Esophagus squamous epithelium (tissue), 5 donors: Measurements from ENCODE around the gene SP8. TPM values are rescaled to one million over a fixed set of nuclear protein-coding genes. Genes with fewer than 3 reads are reported as not detected.
A peak's percentile ranks its signal among the peaks of the same experiment; 100 is the strongest.

ENCODE experiments used
- DNase-seq: peaks from one replicate; lab custom pipeline; 2025; lab: John Stamatoyannopoulos, UW
- H3K27ac ChIP-seq, 4 donors: fragments of 200-600 bp; sonication (generic); one replicate each; pipeline ENCODE4 v1.5.1; 2016 to 2019; ENCODE audit warnings: mild to moderate bottlenecking in 1 of 4
- H3K27me3 ChIP-seq, 4 donors: fragments of 200-600 bp; sonication (generic); 1 replicate in 3 of 4; 2 replicates in 1 of 4; pipeline versions ENCODE4 v1.5.1 to v1.6.0; 2017 to 2021; ENCODE audit warnings: antibody characterized with exemption in 1 of 4
- H3K36me3 ChIP-seq, 3 donors: fragments of 200-600 bp; sonication (generic); one replicate each; pipeline ENCODE4 v1.5.1; 2016 to 2019
- H3K4me1 ChIP-seq, 3 donors: fragments of 200-600 bp; sonication (generic); one replicate each; pipeline ENCODE4 v1.5.1; 2017 to 2019
- H3K4me3 ChIP-seq, 4 donors: fragments of 200-600 bp; sonication (generic); 1 replicate in 3 of 4; 2 replicates in 1 of 4; pipeline ENCODE4 v1.5.1; 2016 to 2019; ENCODE audit warnings: mild to moderate bottlenecking in 2 of 4, moderate library complexity in 1 of 4
- H3K9me3 ChIP-seq, 3 donors: fragments of 200-600 bp; sonication (generic); one replicate each; pipeline ENCODE4 v1.5.1; 2016 to 2019
- CTCF ChIP-seq, 6 experiments: fragments of 450-650 bp in 4 of 6; fragments of 200-600 bp in 2 of 6; sonication (generic) in 2 of 6; IDR thresholded peaks; one replicate each; pipeline ENCODE4 v1.5.1; 2016 to 2019; ENCODE audit warnings: antibody characterized with exemption in 6 of 6, mild to moderate bottlenecking in 4 of 6, moderate library complexity in 4 of 6
- POLR2A ChIP-seq, 4 donors: fragments of 450-650 bp; IDR thresholded peaks; one replicate each; pipeline ENCODE4 v1.6.1; 2017; ENCODE audit warnings: antibody characterized with exemption in 4 of 4, mild to moderate bottlenecking in 4 of 4, moderate library complexity in 3 of 4
- WGBS, 2 donors: methylation state at CpG; one replicate each; pipeline ENCODE4 v1.1.5; 2018; 5-methylcytosine and 5-hydroxymethylcytosine counted together
- intact Hi-C: fragments of 100-400 bp; cut with DNase I; formaldehyde crosslinking; loops from one replicate; pipeline ENCODE4 v1.15.0; 2022
- total RNA-seq, 4 donors: library from RNA; depleted of rRNA; stranded (reverse); fragments of >200 nt; gene quantifications; one replicate each; pipeline ENCODE4 v1.1.0, GENCODE V29; 2016
- donor health status: DM: yes; HTN: yes; CAD: no.

Gene SP8
- total RNA-seq, 4 donors from 2014 or later: not detected

DNA sequence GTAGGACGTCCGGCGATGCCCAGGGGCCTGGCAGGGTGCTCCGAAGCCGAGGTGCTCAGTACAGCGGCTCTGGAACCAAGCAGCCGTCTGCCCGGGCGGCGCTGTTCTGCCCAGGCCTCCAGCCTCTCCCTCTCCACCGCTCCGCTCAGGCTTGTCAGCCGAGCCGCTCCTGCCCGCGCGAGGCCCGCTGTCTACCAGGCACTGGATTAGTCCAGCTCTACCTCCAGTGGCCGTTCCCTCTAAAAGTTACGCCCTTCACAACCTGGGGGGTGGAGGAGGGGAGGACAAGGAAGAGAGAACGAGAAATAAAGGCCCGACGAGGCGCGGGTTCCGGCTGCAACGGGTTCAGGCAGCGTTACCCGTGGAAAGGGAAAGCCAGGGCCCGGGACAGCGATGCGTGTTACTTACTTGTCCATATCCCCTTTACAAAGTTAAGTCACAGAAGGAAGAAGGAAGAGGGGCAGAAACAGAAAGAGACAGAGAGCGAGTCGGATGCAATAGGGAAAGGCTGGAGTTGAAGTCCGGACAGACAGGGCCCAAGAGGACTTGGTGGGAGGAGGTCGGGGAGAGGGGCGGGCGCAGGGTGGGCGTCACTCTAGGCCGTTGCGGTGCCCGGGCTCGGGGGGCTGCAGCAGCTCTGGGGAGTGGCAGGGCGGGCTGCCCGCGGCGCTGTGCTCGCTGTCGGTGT lies 2.8 kb downstream of the SP8 start:
- H3K4me1 ChIP-seq: peaks cover 20 to 44% (median 33%) of the 10 kb centered on the region in 3 donors
- H3K36me3 ChIP-seq: no peaks in the 10 kb centered on the region
- H3K4me3 ChIP-seq: peak overlapping the region in 3 of 4 donors; percentile 23 to 55 (median 42)
- H3K9me3 ChIP-seq: no peaks in the 10 kb centered on the region
- 4 to 6% methylated on average over 24 to 26 of the region's 49 CpGs for WGBS, 2 donors
- no peak for DNase-seq
- peaks cover 22 to 100% (median 47%) of the 10 kb centered on the region in 4 donors for H3K27me3 ChIP-seq
- H3K27ac ChIP-seq: no peak overlapping the region
- intact Hi-C loops: loop anchor here (10.0 kb wide), 1 partner anchor 471 kb away; no protein-coding TSS in a partner anchor
- TF ChIP-seq POLR2A (IDR thresholded peaks at IDR 0.05) (no peak), CTCF (IDR thresholded peaks at IDR 0.05) (peak in 1 of 6 experiments; percentile 17)

GRCh38 chr7:20783125-20783699 lies 3.5 kb downstream of the SP8 start:
- Histone ChIP-seq H3K36me3 (no peaks in the 10 kb centered on the region), H3K4me3 (peak overlapping the region in 1 of 4 donors; percentile 55), H3K27me3 (peaks cover 22 to 100% (median 44%) of the 10 kb centered on the region in 4 donors), H3K9me3 (no peaks in the 10 kb centered on the region), H3K4me1 (peaks cover 22 to 50% (median 34%) of the 10 kb centered on the region in 3 donors), H3K27ac (no peak overlapping the region)
- intact Hi-C loops: loop anchor here (10.0 kb wide), 1 partner anchor 472 kb away; no protein-coding TSS in a partner anchor
- TF ChIP-seq CTCF (IDR thresholded peaks at IDR 0.05) (no peak), POLR2A (IDR thresholded peaks at IDR 0.05) (no peak)
- 24 to 26% methylated on average over 14 to 15 of the region's 15 CpGs for WGBS, 2 donors
- DNase-seq: no peak

GRCh38 chr7:20779041-20779440 lies 7.6 kb downstream of the SP8 start:
- peaks cover 10 to 100% (median 28%) of the 10 kb centered on the region in 4 donors for H3K27me3 ChIP-seq
- intact Hi-C loops: loop anchor here (10.0 kb wide), 1 partner anchor 986 kb away; no protein-coding TSS in a partner anchor
- 29 to 40% methylated on average over 16 of the region's 16 CpGs for WGBS, 2 donors

GRCh38 chr7:20778063-20778721 lies 8.5 kb downstream of the SP8 start:
- peak overlapping the region in 3 of 4 donors; percentile 10 to 58 (median 34) for H3K4me3 ChIP-seq
- no peak for DNase-seq
- intact Hi-C loops: loop anchor here (10.0 kb wide), 1 partner anchor 987 kb away; no protein-coding TSS in a partner anchor
- H3K27me3 ChIP-seq: peaks cover 8 to 100% (median 28%) of the 10 kb centered on the region in 4 donors
- WGBS, 2 donors: 8% methylated on average over 14 to 19 of the region's 63 CpGs
- peaks cover 7 to 20% (median 8%) of the 10 kb centered on the region in 3 donors for H3K4me1 ChIP-seq
- no peak overlapping the region for H3K27ac ChIP-seq
- TF ChIP-seq POLR2A (IDR thresholded peaks at IDR 0.05): no peak
- TF ChIP-seq CTCF (IDR thresholded peaks at IDR 0.05): peak; percentile 26 to 77 (median 44)
- H3K9me3 ChIP-seq: no peaks in the 10 kb centered on the region
- no peaks in the 10 kb centered on the region for H3K36me3 ChIP-seq

More at GRCh38 chr7:20779041-20779440, 7.6 kb downstream of the SP8 start:
- no peak for DNase-seq
- Histone ChIP-seq H3K4me3 (no peak overlapping the region), H3K4me1 (peaks cover 8 to 29% (median 11%) of the 10 kb centered on the region in 3 donors), H3K9me3 (no peaks in the 10 kb centered on the region), H3K36me3 (no peaks in the 10 kb centered on the region), H3K27ac (no peak overlapping the region)
- TF ChIP-seq CTCF (IDR thresholded peaks at IDR 0.05) (no peak), POLR2A (IDR thresholded peaks at IDR 0.05) (no peak)
